Skin of body (tissue), 2 donors: ENCODE data around the gene NRP1. TPM values are rescaled to one million over a fixed set of nuclear protein-coding genes. Genes with fewer than 3 reads are reported as not detected.

Experiments used
- DNase-seq: peaks from one replicate; lab custom pipeline; 2025; lab: John Stamatoyannopoulos, UW
- total RNA-seq: library from RNA; depleted of rRNA; stranded (reverse); fragments of >200 nt; gene quantifications from one replicate; pipeline ENCODE4 v1.2.3, GENCODE V29; 2014

Gene NRP1
- total RNA-seq, 1 donor from 2014 or later = 108 TPM

DNA sequence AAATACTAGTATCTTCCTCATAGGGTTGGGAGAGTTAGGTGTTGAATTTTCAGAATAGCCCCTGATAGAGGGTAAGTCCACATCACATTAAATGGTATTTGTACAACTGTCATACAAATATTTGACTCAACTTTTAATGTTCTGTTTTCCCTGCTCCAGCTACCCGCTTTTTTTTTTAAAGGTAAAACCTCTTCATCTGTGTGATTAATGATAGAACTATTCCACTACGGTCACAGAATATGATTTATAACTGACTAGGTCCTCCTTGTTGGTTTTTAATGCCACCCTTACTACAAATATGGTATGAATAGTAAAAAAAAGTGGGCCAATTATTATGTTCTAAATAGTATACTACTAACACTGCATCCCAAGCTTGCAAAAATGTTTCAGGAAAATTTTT is 15.6 kb upstream of the NRP1 start:
- no peak for DNase-seq

- no peak for DNase-seq
Observed at GRCh38 chr10:33349268-33349667, 14.8 kb upstream of the NRP1 start.

GRCh38 chr10:33347211-33347610 is 12.7 kb upstream of the NRP1 start:
- DNase-seq = peak; percentile 53

- DNase-seq = no peak
Observed at GRCh38 chr10:33345236-33345635, 10.8 kb upstream of the NRP1 start.

DNA sequence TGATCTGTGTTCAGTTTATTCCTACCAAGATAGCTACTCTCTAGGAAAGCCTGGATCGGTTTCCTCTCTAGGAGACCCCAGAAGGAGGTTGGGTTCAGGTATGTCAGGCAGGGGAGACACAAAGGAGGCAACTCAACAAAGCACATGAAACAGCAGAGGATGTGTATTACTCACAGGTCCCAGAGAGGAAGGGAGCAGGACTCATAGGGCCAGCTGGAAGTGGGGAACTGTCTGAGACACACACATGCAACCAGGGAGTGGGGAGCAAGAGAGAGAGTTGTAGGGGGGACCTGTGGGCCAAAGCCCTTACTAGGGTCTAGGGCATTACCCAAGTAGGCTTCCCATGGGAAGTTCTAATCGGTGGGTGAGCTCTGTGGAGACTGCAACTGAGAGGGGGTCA is 10.2 kb upstream of the NRP1 start:
- no peak for DNase-seq

DNA sequence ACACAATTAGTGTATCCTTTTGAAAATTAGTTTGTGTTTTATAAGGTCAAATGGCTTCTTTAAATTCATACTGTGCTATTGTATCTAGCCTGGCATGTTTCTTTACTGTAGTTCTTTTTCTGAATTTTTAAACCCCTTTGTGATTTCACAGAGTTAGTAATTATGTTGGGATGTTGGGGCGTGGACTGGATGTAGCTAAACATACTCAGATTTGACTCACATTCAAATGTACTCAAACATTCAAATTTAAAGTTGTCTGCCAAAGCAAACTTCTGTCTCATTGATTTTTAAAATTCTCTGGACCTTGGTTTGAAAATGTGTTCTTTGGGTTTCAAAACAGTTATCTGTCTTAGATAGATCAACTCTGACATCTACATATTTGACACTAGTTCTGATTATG is 7.2 kb upstream of the NRP1 start:
- DNase-seq = no peak

GRCh38 chr10:33337326-33337957 is 3.0 kb upstream of the NRP1 start:
- peak; percentile 68 for DNase-seq

GRCh38 chr10:33336582-33337325 is 2.3 kb upstream of the NRP1 start:
- DNase-seq = peak; percentile 59

- peak; percentile 38 for DNase-seq
Observed at GRCh38 chr10:33335801-33336581, 1.5 kb upstream of the NRP1 start.

- DNase-seq = no peak
Observed at GRCh38 chr10:33335551-33335800, 1.0 kb upstream of the NRP1 start.

DNA sequence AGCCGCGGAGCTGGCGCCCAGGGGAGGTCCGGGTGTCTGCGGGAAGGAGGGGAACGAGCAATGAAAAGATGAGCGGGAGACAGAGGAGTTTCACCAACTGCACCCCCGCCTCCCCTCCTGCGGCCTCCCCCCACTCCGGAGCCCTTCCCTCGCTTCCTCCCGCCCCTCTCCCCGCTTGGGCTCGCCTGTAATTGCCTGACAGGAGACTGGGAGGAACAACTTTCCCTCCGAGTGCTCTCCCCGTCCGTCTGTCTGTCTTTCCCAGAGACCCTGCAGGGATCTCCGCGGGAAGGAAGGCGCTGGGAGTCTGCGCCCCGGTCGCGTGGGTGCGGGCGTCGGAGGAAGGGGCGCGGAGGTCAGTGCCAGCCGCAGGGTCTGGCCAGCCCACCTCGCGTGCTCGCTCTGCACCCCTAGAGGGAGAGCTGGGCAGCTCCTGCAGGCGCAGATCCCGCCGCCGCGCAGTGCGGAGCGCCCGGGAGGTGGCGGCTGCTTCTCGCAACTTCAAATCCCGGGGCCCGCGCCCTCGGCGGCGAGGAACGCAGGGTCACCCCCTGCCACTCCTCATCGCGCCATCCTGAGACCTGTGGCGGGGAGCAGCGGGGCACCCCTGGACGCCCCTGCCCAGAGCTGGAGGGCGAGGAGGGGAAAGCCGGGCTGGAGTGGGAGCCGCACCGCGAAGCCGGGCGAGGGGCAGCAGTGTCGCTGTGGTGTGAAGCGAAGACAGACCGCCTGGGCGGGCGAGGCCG is 511 bp upstream of the NRP1 start:
- peak; percentile 95 for DNase-seq

DNA sequence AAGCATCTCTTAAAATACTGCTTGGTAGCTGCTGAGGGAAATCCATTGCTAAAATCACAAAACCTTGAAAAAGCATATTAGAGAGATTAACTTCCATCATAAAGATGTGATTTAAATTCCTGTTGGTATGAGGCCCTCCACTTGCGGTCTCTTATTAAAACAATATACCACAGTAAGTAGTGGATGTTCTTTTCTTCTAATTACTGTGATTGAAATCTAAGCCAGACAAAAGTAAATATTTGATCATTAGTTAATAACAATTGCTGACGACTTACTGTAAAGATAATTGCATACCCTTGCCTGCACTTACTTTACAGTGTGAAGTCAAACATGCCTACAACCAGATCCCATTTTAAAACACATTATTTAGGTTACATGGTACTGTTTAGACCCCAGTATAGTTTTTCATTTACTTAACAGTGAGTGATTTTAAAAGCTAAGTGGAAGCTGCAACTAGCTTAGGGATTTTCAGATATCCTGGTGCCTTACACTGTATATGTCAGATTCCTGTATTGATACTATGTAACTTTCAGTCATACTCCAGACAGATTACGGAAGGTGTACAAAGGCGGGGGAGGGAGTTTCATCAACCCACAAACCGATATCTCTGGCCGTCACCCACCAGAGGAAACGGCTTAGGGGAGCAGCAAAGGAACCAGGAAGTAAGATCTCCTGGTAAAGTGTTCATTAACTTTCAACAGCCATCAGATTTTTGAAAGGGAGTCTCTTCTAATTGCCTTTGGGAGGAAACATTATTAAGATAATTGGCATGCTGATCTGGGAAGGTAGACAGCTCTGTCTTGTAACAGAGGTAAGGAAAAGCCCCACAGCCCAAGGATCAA is 986 bp downstream of the NRP1 start:
- no peak for DNase-seq

DNA sequence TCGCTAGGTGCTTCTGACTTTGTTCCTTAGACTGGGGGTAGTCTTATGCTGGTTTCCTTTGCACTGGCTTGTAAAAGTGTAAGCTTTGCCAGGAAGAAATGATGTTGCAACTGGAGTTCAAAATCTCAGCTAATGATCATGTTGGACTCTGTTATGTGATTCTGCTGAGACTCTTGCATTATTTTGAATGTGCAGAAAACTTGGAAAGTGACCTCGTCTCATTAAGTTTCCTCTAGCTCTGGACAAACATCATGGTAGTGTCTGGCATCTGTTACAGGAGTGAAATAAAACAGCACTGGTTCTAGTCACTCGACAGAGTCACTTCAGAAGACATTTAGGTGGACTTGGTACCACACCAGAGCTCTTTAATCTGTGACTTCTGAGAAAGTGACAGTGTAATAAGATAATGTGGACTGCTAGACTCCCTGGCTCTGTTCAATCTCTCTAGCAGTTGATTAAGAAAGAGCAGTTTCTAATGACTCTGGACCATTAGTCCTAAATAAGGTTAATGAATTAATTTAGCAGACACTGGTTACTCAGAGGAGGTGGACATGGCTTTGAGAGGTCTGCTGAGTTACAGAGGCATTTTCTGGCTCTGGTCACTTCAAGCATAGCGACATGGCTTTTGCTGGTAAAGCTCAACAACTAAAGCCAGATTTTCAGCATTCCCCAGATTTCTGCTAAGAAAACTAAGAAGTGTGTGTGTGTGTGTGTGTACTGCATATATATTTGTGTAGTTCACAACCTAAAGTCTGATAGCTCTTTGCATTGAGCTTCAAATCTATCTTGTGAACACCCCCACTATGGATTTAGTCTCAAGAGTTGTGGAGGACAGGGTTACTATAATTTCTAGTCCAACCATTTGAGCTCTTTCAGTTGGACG is 2.0 kb downstream of the NRP1 start:
- peak; percentile 67 for DNase-seq

DNA sequence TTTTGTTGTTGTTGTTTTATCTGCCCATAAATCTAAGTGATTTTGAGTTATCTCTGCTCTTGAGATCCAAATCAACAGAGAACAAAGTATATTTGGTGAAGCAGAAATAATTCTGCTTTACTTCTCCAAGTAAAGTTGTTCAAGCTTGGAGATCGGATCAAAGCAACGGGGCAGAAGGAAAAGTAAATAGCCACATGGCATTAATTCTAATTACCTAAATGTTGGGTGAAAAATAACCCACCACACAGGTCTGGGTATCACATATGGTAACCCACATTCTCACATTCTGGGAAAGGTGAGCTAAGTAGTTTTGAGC is 3.1 kb downstream of the NRP1 start:
- DNase-seq = peak; percentile 27

DNA sequence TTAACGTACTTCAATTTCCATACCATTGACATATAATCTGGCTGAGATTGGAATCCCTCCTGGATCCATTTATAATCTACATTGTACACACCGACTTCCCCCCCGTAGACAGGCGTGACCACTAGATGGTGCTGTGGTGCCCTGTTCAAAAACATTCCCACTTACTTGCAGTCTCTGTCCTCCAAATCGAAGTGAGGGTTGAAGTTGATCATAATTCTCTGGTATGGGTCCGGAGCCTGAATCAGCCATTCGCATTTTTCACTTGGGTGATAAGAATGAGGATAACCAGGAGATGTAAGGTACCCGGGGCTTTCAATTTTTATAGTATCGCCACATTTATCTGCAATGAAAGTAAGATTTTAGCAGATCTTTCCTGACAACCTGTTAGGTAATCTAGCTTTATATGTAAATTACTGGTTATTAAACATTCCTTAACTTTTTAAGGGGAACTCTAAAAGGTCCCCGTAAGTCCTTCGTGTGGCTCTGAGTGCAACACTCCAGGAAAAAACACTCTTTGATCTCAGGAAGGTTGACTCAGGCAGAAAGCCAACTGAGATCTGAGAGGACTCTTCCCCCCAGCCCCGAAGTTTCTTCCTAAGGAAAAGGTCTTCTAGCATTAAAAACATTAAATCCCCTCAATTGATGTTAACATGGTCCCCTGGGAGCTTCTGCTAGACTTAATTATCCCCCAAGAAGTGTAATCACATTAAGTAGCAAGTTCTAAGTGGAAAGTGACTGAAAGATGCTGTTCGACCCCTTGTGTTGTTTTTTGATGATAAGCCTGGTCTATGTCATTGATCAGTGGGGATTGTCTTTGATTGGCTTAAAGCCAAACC is 3.7 kb downstream of the NRP1 start:
- DNase-seq = peak; percentile 88

DNA sequence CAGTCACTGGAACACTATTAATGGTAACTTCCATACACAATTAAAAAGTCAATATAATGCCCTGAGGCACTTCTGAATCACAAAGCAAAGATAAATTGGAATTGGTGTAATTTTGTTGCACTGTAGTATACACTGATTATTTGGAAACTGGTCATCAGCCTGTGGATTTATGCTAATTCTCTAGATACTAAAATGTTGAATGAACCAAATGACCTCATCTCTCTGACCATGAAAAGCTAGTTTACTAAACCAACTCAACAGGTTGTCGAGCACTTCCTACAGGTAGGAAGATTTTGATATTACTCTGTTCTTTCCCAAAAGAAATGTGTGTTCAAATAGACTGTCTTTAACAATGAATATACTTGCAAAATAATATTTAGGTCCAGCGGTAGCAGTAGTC is 5.3 kb downstream of the NRP1 start:
- no peak for DNase-seq

GRCh38 chr10:33328253-33328652 is 6.2 kb downstream of the NRP1 start:
- DNase-seq = no peak

DNA sequence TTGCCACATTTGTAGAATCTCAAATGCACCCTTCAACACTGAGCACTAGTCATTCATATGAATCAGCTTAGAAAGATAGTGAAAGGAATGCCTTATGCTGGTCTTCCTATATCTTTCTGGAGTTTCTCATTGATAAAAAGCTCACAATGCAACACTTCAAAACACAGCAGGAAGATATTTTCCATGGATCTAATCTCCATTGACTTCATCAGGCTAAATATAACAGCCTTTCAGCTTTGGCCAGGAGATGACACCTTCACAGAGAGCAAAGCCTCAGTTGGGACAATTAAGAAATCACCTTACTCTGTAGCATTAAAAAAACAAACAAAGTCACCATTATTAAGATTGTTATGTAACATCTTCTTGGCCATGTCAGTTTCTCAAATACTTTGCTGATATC is 6.7 kb downstream of the NRP1 start:
- DNase-seq = no peak

- no peak for DNase-seq
Observed at GRCh38 chr10:33326933-33327332, 7.5 kb downstream of the NRP1 start.
